ENCODE measurements around the gene EMP3.
A peak's percentile ranks its signal among the peaks of the same experiment; 100 is the strongest.

GRCh38 chr19:48290771-48291488 is 34.4 kb upstream of the EMP3 start:
- TF ChIP-seq CTCF (conservative IDR thresholded peaks at IDR 0.05; ENCODE audit: low read depth in 2 of 2) (peak; percentile 94 to 98), POLR2AphosphoS5 (IDR thresholded peaks at IDR 0.05; ENCODE audit: low read depth) (peak; percentile 13), EZH2 (IDR thresholded peaks at IDR 0.05; ENCODE audit: low read depth, unreplicated experiment) (no peak), REST (IDR thresholded peaks at IDR 0.05; ENCODE audit: unreplicated experiment) (no peak), EZH2phosphoT487 (IDR thresholded peaks at IDR 0.05; ENCODE audit: unreplicated experiment) (no peak), CREB1 (CRISPR knock-in tag; IDR thresholded peaks at IDR 0.05; ENCODE audit: low read depth) (no peak; the same call in 1 of the 2 replicates), STAT1 (IDR thresholded peaks at IDR 0.05; ENCODE audit: unreplicated experiment) (no peak), ETS1 (IDR thresholded peaks at IDR 0.05) (no peak), JUNB (IDR thresholded peaks at IDR 0.05; ENCODE audit: unreplicated experiment) (no peak), NANOG (IDR thresholded peaks at IDR 0.05; ENCODE audit: borderline replicate concordance) (no peak)

All from GM23338 (cell line).